Astrocyte of the spinal cord (primary cell): ENCODE data around the gene CCDC73.

Source experiments
- DNase-seq: peaks from one replicate; pipeline ENCODE4 v3.0.0; 2011; ENCODE audit warnings: low read depth, low spot score
- H3K4me3 ChIP-seq: 2 replicates; pipeline ENCODE4 v1.5.1; 2011; ENCODE audit warnings: low read depth, mild to moderate bottlenecking, low read length, moderate library complexity
- CTCF ChIP-seq: IDR thresholded peaks from 2 replicates; pipeline ENCODE4 v1.5.1; 2012; ENCODE audit warnings: low read depth, mild to moderate bottlenecking, low read length, inconsistent platforms
- in situ Hi-C: cut with HindIII; loops from 2 replicates; pipeline ENCODE4 v1.10.0; 2017; ENCODE audit warnings: low sequenced_read_pairs

Gene CCDC73

DNA sequence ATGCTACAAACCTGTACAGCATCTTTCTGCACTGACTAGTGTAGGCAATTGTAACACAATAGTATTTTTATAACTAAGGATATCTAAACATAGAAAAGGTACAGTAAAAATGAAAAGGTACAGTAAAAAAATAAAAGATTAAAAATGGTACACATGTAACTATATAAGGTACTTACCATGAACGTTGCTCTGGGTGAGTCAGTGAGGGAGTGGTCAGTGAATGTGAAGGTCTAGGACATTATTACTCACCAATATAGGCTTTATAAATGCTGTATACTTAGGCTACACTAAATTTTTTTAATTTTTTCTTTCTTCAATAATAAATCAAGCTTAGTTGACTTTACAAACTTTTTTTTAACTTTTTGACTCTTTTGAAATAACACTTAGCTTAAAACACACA, 150.9 kb downstream of the CCDC73 start:
- DNase-seq, result peak; percentile 36
- in situ Hi-C loops, result no loop called here
- H3K4me3 ChIP-seq, result no peak overlapping the region
- TF ChIP-seq CTCF, result no peak

- no peak for DNase-seq
- in situ Hi-C loops, result no loop called here
- H3K4me3 ChIP-seq, result no peak overlapping the region
- TF ChIP-seq CTCF, result no peak
Observed at GRCh38 chr11:32641361-32641760, 153.1 kb downstream of the CCDC73 start.

DNA sequence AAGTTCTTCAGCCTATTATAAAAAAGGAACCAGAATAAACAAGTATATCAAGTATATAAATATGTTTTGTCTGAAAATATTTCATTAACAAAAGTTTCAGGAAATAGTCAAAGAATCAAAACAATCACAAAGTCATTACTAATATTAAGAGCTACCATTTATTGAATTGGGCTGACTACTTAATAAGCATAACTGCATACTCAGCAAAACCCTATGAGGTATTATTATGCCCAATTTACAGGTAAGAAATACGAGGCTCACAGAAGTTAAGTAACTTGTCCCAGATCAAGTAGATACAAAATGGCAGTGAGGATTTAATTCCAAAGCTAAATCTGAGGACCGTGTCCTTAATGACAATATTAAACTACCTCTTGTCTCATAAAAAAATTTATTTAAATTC, 158.6 kb downstream of the CCDC73 start:
- TF ChIP-seq CTCF, result no peak
- DNase-seq, result no peak
- in situ Hi-C loops, result no loop called here

GRCh38 chr11:32630844-32631243, 163.6 kb downstream of the CCDC73 start:
- no peak for DNase-seq

More for the DNA sequence above, 158.6 kb downstream of the CCDC73 start:
- H3K4me3 ChIP-seq, result no peak overlapping the region

GRCh38 chr11:32616903-32617302, 177.6 kb downstream of the CCDC73 start:
- H3K4me3 ChIP-seq, result no peak overlapping the region
- TF ChIP-seq CTCF, result no peak
- in situ Hi-C loops, result no loop called here
- no peak for DNase-seq

More at GRCh38 chr11:32630844-32631243, 163.6 kb downstream of the CCDC73 start:
- in situ Hi-C loops, result no loop called here
- TF ChIP-seq CTCF, result no peak
- H3K4me3 ChIP-seq, result no peak overlapping the region

DNA sequence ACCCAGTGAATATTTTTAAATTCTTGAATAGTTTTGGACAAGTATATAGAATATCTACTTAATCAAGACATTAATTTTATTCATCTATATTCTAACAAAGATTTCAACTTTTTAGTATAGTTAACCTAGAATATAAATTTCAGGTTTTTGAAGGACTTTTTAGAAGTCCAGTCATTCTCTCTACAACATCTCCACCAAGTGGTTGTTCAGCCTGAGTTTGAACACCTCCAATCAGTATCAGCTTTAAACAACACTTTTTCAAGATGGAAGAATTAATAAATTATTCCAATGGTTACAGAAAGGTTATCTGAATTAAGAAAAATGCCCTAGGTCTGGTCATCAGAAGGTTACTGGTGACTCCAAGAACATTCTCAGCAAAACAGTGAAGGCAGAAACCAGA, 179.0 kb downstream of the CCDC73 start:
- no peak overlapping the region for H3K4me3 ChIP-seq
- peak; percentile 25 for TF ChIP-seq CTCF
- in situ Hi-C loops, result no loop called here
- DNase-seq, result no peak
